Loucy (cell line): ENCODE results near the gene CNOT10.
"Not testable (repeated sequence)": the region's sequence is repeated elsewhere in the genome, so short reads cannot be mapped to it uniquely, and the experiment has no call there.

ENCODE experiments used
- H2AFZ ChIP-seq: fragments of 200-600 bp; sonication (generic); 2 replicates; pipeline ENCODE4 v1.6.0; 2016; ENCODE audit warnings: antibody characterized with exemption, mild to moderate bottlenecking, low read length, moderate library complexity
- H3F3A ChIP-seq: fragments of 200-600 bp; 2 replicates; pipeline ENCODE4 v1.6.0; 2016; ENCODE audit warnings: antibody characterized with exemption, low read depth, mild to moderate bottlenecking
- H3K27me3 ChIP-seq: fragments of 200-600 bp; sonication (generic); 2 replicates; pipeline ENCODE4 v1.6.1; 2014; ENCODE audit warnings: low read length, mild to moderate bottlenecking; ENCODE audit not compliant: insufficient read depth, poor library complexity, severe bottlenecking
- H3K36me3 ChIP-seq: fragments of 200-600 bp; sonication (generic); 2 replicates; pipeline ENCODE4 v1.6.1; 2016; ENCODE audit warnings: low read length; ENCODE audit not compliant: insufficient read depth
- H3K4me1 ChIP-seq: fragments of 200-600 bp; sonication (generic); 2 replicates; pipeline ENCODE4 v1.5.1; 2014; ENCODE audit warnings: low read length, mild to moderate bottlenecking; ENCODE audit not compliant: insufficient read depth, poor library complexity, severe bottlenecking
- H3K4me2 ChIP-seq: fragments of 200-600 bp; sonication (generic); 2 replicates; pipeline ENCODE4 v1.6.0; 2014; ENCODE audit warnings: antibody characterized with exemption, low read length, low read depth, mild to moderate bottlenecking; ENCODE audit not compliant: poor library complexity, severe bottlenecking
- H3K4me3 ChIP-seq: fragments of 200-600 bp; sonication (generic); 2 replicates; pipeline ENCODE4 v1.5.1; 2014; ENCODE audit warnings: low read length, mild to moderate bottlenecking, mixed read lengths; ENCODE audit not compliant: poor library complexity, severe bottlenecking
- H3K79me2 ChIP-seq: fragments of 200-600 bp; sonication (generic); 2 replicates; pipeline ENCODE4 v1.6.1; 2014; ENCODE audit warnings: low read length; ENCODE audit not compliant: insufficient read depth
- H3K9ac ChIP-seq: fragments of 200-600 bp; sonication (generic); 2 replicates; pipeline ENCODE4 v1.6.0; 2014; ENCODE audit warnings: mild to moderate bottlenecking, low read depth, low read length, moderate library complexity; ENCODE audit not compliant: poor library complexity, severe bottlenecking
- H3K9me2 ChIP-seq: fragments of 200-600 bp; sonication (generic); replicated peaks from 2 replicates; pipeline ENCODE4 v1.6.1; 2016; ENCODE audit warnings: low read depth, low read length, mixed read lengths
- H3K9me3 ChIP-seq: fragments of 200-600 bp; sonication (generic); 2 replicates; pipeline ENCODE4 v1.6.1; 2014; ENCODE audit warnings: mild to moderate bottlenecking, antibody characterized with exemption, low read length, low read depth; ENCODE audit not compliant: insufficient read depth
- H4K20me1 ChIP-seq: fragments of 200-600 bp; sonication (generic); 2 replicates; pipeline ENCODE4 v1.6.0; 2014; ENCODE audit warnings: antibody characterized with exemption, low read length, mild to moderate bottlenecking; ENCODE audit not compliant: insufficient read depth, poor library complexity, severe bottlenecking
- EZH2phosphoT487 ChIP-seq: fragments of 200-600 bp; IDR thresholded peaks from 2 replicates; pipeline ENCODE4 v1.6.1; 2018; ENCODE audit warnings: antibody characterized with exemption, mild to moderate bottlenecking, moderate library complexity, borderline replicate concordance
- TF ChIP-seq, protein P1 (sequence below): fragments of 200-600 bp; sonication (generic); conservative IDR thresholded peaks from 2 replicates; pipeline ENCODE4 v1.5.1; 2014; ENCODE audit warnings: mild to moderate bottlenecking, antibody characterized with exemption, low read length

CNOT10 gene

DNA sequence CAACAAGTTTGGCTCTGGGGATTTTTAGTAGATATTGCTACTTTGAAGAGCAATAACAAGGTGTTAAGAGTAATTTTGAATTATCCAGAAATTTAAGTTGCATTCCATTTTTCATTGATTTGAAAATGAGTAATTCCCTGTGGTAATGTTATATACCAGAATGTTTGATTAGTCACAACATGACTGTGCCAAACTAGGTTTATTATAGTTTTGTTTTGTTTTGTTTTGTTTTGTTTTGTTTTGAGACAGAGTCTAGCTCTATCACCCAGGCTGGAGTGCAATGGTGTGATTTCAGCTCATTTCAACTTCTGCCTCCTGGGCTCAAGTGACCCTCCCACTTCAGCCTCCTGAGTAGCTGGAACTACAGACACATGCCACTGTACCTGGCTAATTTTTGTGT is 40.7 kb downstream of the CNOT10 start:
- H3K36me3 ChIP-seq: peaks cover 45% of the 10 kb centered on the region; the same call in 1 of the 2 replicates
- no peaks in the 10 kb centered on the region for H3F3A ChIP-seq
- H2AFZ ChIP-seq: no peak overlapping the region
- no peaks in the 10 kb centered on the region for H3K27me3 ChIP-seq
- no peaks in the 10 kb centered on the region for H3K9me2 ChIP-seq
- H4K20me1 ChIP-seq: no peaks in the 10 kb centered on the region
- no peaks in the 10 kb centered on the region for H3K9me3 ChIP-seq
- no peak overlapping the region for H3K4me2 ChIP-seq
- no peaks in the 10 kb centered on the region for H3K4me1 ChIP-seq
- no peak overlapping the region for H3K4me3 ChIP-seq
- no peak overlapping the region for H3K9ac ChIP-seq
- TF ChIP-seq, protein P1, sequence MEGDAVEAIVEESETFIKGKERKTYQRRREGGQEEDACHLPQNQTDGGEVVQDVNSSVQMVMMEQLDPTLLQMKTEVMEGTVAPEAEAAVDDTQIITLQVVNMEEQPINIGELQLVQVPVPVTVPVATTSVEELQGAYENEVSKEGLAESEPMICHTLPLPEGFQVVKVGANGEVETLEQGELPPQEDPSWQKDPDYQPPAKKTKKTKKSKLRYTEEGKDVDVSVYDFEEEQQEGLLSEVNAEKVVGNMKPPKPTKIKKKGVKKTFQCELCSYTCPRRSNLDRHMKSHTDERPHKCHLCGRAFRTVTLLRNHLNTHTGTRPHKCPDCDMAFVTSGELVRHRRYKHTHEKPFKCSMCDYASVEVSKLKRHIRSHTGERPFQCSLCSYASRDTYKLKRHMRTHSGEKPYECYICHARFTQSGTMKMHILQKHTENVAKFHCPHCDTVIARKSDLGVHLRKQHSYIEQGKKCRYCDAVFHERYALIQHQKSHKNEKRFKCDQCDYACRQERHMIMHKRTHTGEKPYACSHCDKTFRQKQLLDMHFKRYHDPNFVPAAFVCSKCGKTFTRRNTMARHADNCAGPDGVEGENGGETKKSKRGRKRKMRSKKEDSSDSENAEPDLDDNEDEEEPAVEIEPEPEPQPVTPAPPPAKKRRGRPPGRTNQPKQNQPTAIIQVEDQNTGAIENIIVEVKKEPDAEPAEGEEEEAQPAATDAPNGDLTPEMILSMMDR: no peak
- no peak for TF ChIP-seq EZH2phosphoT487
- no peaks in the 10 kb centered on the region for H3K79me2 ChIP-seq

DNA sequence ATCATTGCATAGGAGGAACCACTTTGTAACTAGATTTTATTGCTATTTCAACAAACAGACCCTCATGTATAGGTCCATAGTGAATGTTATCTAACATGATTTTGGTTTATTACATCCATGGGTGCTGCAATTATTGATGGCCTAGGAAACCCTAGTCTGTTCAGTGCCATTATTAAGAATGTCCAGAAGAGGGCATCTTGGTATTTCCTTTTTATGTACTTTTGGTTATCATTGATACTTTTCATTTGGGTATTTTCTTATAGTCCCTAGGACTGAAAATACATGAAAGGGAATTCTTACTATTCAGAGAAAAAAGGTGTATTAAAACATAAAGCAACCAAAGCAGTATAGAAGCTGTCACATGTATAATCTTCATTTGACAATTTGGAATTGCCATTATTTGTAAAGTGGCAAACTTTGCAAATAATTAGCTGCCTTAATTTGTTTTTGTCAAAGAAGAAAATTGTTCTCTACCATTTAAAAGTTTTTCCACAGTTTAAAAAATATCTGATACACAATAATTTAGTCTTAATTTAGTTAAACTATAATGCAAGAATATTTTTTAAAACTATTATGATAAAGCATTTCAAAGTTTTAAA is 48.7 kb downstream of the CNOT10 start:
- Histone ChIP-seq H3K36me3 (peaks cover 42% of the 10 kb centered on the region; the same call in 1 of the 2 replicates), H3K4me3 (no peak overlapping the region), H4K20me1 (no peaks in the 10 kb centered on the region), H3K9ac (no peak overlapping the region), H3K79me2 (no peaks in the 10 kb centered on the region), H3K4me2 (no peak overlapping the region), H3K27me3 (no peaks in the 10 kb centered on the region), H2AFZ (no peak overlapping the region), H3F3A (no peaks in the 10 kb centered on the region), H3K9me3 (no peaks in the 10 kb centered on the region), H3K9me2 (no peaks in the 10 kb centered on the region), H3K4me1 (no peaks in the 10 kb centered on the region)
- TF ChIP-seq EZH2phosphoT487: no peak
- TF ChIP-seq, protein P1: peak; percentile 80

DNA sequence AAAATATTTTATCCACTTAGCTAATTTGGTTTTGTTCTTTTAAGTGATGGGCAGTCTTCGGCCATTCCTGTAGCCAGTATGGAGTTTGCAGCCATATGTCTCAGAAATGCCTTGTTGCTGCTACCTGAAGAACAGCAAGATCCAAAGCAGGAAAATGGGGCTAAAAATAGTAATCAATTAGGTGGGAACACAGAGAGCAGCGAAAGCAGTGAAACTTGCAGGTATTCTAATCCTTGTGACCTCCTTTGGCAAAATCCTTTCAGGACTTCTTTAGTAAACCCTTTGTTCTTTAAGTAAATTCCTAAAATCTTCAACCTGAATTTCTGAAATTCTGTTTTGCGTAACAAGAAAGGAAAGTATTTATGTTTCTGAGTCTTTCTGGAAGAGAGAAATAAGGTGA is 49.8 kb downstream of the CNOT10 start:
- Histone ChIP-seq H3K79me2 (no peaks in the 10 kb centered on the region), H3K9me3 (no peaks in the 10 kb centered on the region), H4K20me1 (no peaks in the 10 kb centered on the region), H3K9ac (no peak overlapping the region), H3K4me2 (no peak overlapping the region), H3K36me3 (peaks cover 40% of the 10 kb centered on the region; the same call in 1 of the 2 replicates), H2AFZ (no peak overlapping the region), H3K27me3 (no peaks in the 10 kb centered on the region), H3K4me1 (no peaks in the 10 kb centered on the region), H3K4me3 (no peak overlapping the region), H3F3A (no peaks in the 10 kb centered on the region), H3K9me2 (no peaks in the 10 kb centered on the region)
- TF ChIP-seq, protein P1: no peak
- no peak for TF ChIP-seq EZH2phosphoT487

DNA sequence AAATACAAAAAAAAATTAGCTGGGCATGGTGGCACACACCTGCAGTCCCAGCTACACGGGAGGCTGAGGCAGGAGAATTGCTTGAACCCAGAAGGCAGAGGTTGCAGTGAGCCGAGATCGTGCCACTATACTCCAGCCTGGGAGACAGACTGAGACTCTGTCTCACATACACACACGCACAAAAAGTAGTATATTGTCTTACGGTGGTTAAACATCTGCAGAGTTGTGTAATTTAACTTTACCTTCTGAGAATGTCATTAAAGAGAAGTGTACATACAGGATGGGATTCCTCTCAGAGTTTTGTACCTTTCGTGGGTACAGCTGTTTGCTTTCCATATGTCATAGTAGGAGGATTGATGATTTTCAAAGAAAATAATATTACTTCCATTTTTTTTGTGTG is 58.5 kb downstream of the CNOT10 start:
- not testable (repeated sequence) for H3K4me1 ChIP-seq, H3K4me3 ChIP-seq, H3K9me2 ChIP-seq, H3K79me2 ChIP-seq, H2AFZ ChIP-seq, H3K4me2 ChIP-seq, H3K9me3 ChIP-seq, H3K9ac ChIP-seq, H3F3A ChIP-seq, H3K27me3 ChIP-seq, H4K20me1 ChIP-seq
- H3K36me3 ChIP-seq: peaks cover 17% of the 10 kb centered on the region; the same call in 1 of the 2 replicates
